ENCODE data around the gene NARF. TPM values are rescaled to one million over a fixed set of nuclear protein-coding genes. Genes with fewer than 3 reads are reported as not detected.

The NARF gene
- total RNA-seq, 1 experiment from 2014 or later, result 39.4 TPM

DNA sequence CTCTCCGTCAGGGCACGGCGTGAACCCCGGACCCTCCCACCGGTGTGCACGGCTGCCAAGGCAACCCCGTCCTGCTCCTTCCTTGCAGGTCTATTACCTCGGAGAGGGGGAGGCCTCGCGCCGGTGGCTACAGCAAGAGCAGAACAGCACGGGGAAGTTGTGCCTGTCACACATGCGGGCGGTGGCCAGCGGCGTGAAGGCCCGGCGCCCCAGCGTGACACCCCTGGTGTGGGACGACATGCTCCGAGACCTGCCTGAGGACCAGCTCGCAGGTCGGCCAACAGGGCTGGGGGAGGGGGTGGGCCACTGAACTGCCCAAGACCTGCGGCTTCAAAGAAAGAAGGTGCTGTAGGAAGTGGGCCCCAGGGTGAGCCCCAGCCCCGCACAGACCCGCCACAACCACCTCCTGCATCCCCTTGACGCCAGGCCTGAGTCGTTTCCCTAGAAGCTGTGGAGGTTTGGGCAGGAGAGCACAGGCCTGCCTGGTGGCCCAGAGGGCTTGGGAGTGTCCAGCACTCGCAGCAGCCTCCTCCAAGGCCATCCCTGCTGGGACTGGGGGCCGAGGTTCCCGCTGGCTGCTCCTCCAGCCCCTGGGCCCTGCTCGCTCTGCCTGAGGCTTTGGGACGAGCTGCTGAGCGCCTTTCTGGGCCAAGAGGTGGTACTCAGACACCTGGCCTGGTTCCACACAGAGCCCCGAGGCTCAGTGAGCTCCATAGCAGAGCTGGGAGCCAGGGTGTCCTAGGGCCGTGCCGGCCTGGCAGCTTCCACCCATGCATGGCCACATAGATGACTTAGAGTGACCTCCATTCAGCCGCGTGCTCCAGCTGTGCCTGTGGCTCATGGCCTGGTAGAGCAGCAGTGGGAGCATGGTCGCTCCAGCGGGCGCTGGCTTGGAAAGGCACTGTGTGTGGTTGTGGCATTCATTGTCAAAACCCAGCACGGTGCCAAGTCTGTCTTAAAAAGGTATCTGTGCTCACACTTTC is 22.6 kb upstream of the NARF start:
- no peak overlapping the region for H3K27ac Mint-ChIP-seq (ENCODE audit: unreplicated experiment)
- no peaks in the 10 kb centered on the region for H3K27me3 Mint-ChIP-seq (ENCODE audit: unreplicated experiment)
- no TSS peak for BruUV-seq (replicated peaks)
- peaks cover 8% of the 10 kb centered on the region for H3K36me3 Mint-ChIP-seq (ENCODE audit: insufficient read depth, unreplicated experiment)
- no peak overlapping the region for H3K4me3 Mint-ChIP-seq (ENCODE audit: low read depth, unreplicated experiment)
- TF ChIP-seq, protein P1, sequence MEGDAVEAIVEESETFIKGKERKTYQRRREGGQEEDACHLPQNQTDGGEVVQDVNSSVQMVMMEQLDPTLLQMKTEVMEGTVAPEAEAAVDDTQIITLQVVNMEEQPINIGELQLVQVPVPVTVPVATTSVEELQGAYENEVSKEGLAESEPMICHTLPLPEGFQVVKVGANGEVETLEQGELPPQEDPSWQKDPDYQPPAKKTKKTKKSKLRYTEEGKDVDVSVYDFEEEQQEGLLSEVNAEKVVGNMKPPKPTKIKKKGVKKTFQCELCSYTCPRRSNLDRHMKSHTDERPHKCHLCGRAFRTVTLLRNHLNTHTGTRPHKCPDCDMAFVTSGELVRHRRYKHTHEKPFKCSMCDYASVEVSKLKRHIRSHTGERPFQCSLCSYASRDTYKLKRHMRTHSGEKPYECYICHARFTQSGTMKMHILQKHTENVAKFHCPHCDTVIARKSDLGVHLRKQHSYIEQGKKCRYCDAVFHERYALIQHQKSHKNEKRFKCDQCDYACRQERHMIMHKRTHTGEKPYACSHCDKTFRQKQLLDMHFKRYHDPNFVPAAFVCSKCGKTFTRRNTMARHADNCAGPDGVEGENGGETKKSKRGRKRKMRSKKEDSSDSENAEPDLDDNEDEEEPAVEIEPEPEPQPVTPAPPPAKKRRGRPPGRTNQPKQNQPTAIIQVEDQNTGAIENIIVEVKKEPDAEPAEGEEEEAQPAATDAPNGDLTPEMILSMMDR (IDR thresholded peaks at IDR 0.05; ENCODE audit: unreplicated experiment), result no peak
- DNase-seq, result no peak
- no peaks in the 10 kb centered on the region for H3K9me3 Mint-ChIP-seq (ENCODE audit: low read depth, unreplicated experiment)
- no peaks in the 10 kb centered on the region for H3K4me1 Mint-ChIP-seq (ENCODE audit: low read depth, unreplicated experiment)
- intact Hi-C loops (cut with micrococcal nuclease; ENCODE audit: unreplicated experiment), result no loop called here
- CTCF ChIA-PET, result no interaction called here

DNA sequence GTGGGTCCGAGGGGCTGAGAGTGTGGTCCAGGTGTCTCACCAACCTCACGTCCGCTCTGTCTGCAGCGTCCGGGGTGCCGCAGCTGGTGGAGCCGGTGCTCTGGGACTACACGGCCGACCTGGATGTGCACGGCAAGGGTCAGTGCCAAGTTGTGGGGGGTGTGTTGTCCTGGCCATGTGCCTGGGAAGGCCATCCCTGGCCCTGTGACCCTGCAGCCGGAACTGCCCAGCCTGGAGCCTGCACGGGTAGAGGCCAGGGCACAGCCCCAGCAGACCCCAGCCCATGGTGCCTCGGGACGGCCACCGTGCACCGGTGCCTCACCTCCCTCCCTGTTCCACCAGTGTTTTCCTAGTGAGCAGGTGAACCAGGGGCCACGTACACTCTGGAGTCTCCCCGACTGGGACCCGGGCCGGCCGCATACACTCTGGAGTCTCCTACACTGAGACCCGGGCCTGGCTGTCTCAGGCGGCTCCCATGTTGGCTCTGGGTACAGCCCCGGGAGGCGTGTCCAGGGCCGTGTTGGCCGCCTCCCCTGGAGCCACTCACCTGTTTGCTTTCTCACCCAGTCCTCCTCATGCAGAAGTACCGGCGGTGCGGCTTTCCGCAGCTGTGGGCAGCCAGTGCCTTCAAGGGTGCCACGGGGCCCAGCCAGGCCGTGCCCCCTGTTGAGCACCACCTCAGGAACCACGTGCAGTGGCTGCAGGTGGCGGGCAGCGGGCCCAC is 21.8 kb upstream of the NARF start:
- H3K27me3 Mint-ChIP-seq (ENCODE audit: unreplicated experiment), result no peaks in the 10 kb centered on the region
- CTCF ChIA-PET, result no interaction called here

DNA sequence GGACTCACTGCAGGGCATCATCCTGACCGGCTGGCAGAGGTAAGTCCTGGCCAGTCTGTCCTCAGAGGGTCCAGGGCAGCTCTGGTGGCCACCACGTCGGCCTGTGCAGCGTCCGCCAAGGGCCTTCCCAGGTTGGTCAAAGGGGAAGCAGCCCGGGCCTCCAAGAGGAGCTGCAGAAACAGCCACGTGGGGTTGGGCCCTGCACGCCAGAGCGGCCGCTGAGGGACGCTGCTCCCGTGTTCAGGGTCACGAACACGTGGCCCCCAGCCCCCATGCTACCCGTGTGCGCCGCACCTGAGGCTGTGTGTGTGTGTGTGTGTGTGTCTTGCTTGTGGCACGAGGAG is 21.2 kb upstream of the NARF start:
- TF ChIP-seq, protein P1 (IDR thresholded peaks at IDR 0.05; ENCODE audit: unreplicated experiment), result no peak
- H3K9me3 Mint-ChIP-seq (ENCODE audit: low read depth, unreplicated experiment), result no peaks in the 10 kb centered on the region
- no peak overlapping the region for H3K27ac Mint-ChIP-seq (ENCODE audit: unreplicated experiment)
- BruUV-seq (replicated peaks), result no TSS peak
- no peaks in the 10 kb centered on the region for H3K27me3 Mint-ChIP-seq (ENCODE audit: unreplicated experiment)
- intact Hi-C loops (cut with micrococcal nuclease; ENCODE audit: unreplicated experiment), result no loop called here
- peaks cover 18% of the 10 kb centered on the region for H3K36me3 Mint-ChIP-seq (ENCODE audit: insufficient read depth, unreplicated experiment)
- no peaks in the 10 kb centered on the region for H3K4me1 Mint-ChIP-seq (ENCODE audit: low read depth, unreplicated experiment)
- CTCF ChIA-PET, result no interaction called here
- H3K4me3 Mint-ChIP-seq (ENCODE audit: low read depth, unreplicated experiment), result no peak overlapping the region
- DNase-seq, result no peak

More for the DNA sequence above, 21.8 kb upstream of the NARF start:
- no TSS peak for BruUV-seq (replicated peaks)
- H3K4me1 Mint-ChIP-seq (ENCODE audit: low read depth, unreplicated experiment), result no peaks in the 10 kb centered on the region
- TF ChIP-seq, protein P1 (IDR thresholded peaks at IDR 0.05; ENCODE audit: unreplicated experiment), result no peak
- no peak for DNase-seq
- no peak overlapping the region for H3K27ac Mint-ChIP-seq (ENCODE audit: unreplicated experiment)
- H3K9me3 Mint-ChIP-seq (ENCODE audit: low read depth, unreplicated experiment), result no peaks in the 10 kb centered on the region
- peaks cover 14% of the 10 kb centered on the region for H3K36me3 Mint-ChIP-seq (ENCODE audit: insufficient read depth, unreplicated experiment)
- H3K4me3 Mint-ChIP-seq (ENCODE audit: low read depth, unreplicated experiment), result no peak overlapping the region
- intact Hi-C loops (cut with micrococcal nuclease; ENCODE audit: unreplicated experiment), result no loop called here

DNA sequence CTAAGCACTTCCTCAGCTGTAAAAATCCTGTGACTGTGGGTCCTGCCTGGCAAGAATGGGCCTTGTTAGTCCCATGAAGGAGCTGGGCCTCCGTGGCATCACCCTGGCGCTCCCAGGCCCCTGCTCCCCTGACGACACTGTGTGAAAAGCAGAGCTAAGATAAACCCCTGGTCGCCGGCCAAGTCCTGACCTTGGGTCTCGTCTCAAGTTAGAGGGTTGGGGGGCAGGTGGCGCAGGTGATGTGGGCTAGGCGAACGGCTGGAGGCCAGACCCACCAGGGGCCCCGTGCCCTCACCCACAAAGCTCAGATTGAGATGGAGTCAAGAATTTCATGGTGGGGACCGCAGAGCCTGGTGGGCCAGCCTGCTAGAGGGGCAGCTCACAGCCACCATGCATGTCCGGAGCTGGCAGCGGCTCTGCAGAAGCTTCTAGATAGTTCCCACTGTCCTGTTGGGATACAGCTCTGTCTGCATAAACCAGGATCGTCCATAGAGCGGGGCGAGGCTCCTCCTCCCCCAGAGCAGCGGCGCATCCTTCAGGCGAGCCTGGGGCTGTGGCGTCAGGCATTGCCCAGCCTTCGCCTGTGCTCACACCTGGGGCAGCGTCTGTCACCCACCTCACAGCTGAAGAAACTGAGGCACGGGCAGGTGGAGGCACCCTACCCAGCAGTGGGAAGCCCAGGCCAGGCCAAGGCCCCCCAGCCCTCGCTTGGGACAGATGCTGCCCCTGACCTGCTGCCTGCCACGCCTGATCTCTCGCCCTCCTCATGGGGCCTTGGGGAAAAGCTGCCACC is 19.9 kb upstream of the NARF start:
- Mint-ChIP-seq H3K9me3 (ENCODE audit: low read depth, unreplicated experiment) (no peaks in the 10 kb centered on the region), H3K4me3 (ENCODE audit: low read depth, unreplicated experiment) (no peak overlapping the region), H3K27me3 (ENCODE audit: unreplicated experiment) (no peaks in the 10 kb centered on the region), H3K27ac (ENCODE audit: unreplicated experiment) (no peak overlapping the region), H3K4me1 (ENCODE audit: low read depth, unreplicated experiment) (no peaks in the 10 kb centered on the region), H3K36me3 (ENCODE audit: insufficient read depth, unreplicated experiment) (peaks cover 28% of the 10 kb centered on the region)
- no TSS peak for BruUV-seq (replicated peaks)
- CTCF ChIA-PET, result interaction anchor here (0.5 kb wide), 1 partner anchor 412 kb away, joined by 4 read pairs; no protein-coding TSS in a partner anchor
- TF ChIP-seq, protein P1 (IDR thresholded peaks at IDR 0.05; ENCODE audit: unreplicated experiment), result no peak
- no peak for DNase-seq
- intact Hi-C loops (cut with micrococcal nuclease; ENCODE audit: unreplicated experiment), result no loop called here
